GM12872 (cell line): ENCODE measurements around the gene GET4.

Source experiments
- CTCF ChIP-seq: IDR thresholded peaks from 3 replicates; pipeline ENCODE4 v1.5.1; 2011; ENCODE audit warnings: low read depth, mild to moderate bottlenecking, low read length, moderate library complexity; ENCODE audit not compliant: insufficient read depth

The GET4 gene

GRCh38 chr7:924541-925231 lies 48.3 kb downstream of the GET4 start:
- no peak for TF ChIP-seq CTCF

- TF ChIP-seq CTCF = no peak
These were observed 49.2 kb downstream of the GET4 start for GRCh38 chr7:925601-926000.

- TF ChIP-seq CTCF = no peak
These were observed 50.0 kb downstream of the GET4 start for GRCh38 chr7:926061-927030.

GRCh38 chr7:927031-927671 lies 50.8 kb downstream of the GET4 start:
- no peak for TF ChIP-seq CTCF

GRCh38 chr7:929311-929711 lies 53.0 kb downstream of the GET4 start:
- TF ChIP-seq CTCF = no peak

GRCh38 chr7:930975-931758 lies 54.8 kb downstream of the GET4 start:
- no peak for TF ChIP-seq CTCF
